GM18499 (cell line): ENCODE measurements around the gene CLRN3.
A peak's percentile ranks its signal among the peaks of the same experiment; 100 is the strongest.

ENCODE experiments used
- ATAC-seq: cut with Tn5 transposase; IDR thresholded peaks from one replicate; pipeline ENCODE4 v1.9.1; 2021; ENCODE audit warnings: moderate number of reproducible peaks; ENCODE audit not compliant: insufficient read depth, unreplicated experiment

The CLRN3 gene

DNA sequence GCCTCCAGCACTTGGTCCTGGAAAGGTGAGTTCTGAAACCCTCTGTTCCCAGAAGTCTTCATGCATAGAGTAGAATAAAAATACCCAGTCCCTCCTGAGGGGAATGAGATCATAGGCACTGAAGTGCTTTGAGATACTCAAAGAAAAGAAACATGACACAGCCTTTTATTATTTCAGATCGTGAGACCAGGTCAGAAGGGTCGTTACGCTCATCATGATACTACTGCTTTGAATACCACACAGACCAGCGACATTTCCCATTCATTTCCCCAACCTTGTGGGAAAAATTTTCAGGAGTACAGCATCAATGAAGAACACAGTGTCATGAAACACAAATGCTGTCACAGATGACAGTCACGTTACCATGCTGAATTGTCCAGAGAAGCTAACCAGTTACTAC, 15.0 kb downstream of the CLRN3 start:
- ATAC-seq = no peak

DNA sequence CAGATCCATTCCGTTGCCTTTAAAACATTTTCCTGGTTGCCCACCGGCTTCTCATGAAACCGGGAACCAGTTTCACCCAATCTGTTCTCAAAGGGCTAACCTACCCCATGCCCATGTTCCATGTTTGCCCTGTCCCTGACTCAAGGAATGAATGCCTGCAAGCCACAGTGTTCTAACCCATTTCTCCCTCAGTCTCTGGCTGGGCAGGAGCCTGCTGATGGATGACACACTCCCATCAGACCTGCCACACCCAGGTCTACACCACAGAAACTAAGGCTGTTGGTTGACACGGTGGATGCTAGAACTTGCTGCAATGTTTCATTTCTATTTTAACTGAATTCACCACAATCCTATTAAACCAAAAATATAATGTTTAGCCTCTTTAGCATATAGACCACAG, 15.6 kb downstream of the CLRN3 start:
- ATAC-seq = no peak

DNA sequence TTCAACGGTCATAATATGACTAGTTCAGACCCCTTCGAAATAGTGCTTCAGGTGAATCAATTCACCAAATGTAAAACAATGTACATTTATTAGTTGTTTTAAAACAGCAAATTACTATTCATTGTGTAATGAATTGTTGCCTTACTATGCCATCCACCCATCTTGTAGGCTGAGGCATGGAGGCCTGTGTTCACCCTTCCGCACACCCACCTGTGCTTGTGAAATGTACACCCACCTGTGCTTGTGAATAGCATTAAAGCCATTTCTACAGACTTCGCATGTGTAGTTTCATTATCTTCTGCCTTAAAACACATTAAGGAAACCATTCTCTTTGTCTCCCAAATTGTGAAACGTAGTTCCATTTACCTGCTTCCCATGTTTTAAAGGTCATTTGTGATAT, 16.8 kb downstream of the CLRN3 start:
- no peak for ATAC-seq

DNA sequence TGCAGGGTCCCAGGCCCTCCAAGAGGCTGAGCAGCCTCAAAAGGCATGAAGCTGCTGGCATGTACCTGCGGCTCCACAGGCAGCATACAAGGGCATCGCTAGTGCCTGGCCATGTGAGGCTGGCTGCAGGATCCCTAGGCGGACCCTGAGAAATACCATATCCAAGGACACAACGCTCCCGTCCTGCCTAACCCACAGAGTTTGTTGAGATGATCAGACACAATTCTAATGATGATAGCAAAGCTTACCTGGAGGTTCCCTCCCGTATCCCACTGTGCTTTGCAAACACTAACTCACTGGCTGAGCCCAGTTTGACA, 17.3 kb downstream of the CLRN3 start:
- ATAC-seq = no peak

DNA sequence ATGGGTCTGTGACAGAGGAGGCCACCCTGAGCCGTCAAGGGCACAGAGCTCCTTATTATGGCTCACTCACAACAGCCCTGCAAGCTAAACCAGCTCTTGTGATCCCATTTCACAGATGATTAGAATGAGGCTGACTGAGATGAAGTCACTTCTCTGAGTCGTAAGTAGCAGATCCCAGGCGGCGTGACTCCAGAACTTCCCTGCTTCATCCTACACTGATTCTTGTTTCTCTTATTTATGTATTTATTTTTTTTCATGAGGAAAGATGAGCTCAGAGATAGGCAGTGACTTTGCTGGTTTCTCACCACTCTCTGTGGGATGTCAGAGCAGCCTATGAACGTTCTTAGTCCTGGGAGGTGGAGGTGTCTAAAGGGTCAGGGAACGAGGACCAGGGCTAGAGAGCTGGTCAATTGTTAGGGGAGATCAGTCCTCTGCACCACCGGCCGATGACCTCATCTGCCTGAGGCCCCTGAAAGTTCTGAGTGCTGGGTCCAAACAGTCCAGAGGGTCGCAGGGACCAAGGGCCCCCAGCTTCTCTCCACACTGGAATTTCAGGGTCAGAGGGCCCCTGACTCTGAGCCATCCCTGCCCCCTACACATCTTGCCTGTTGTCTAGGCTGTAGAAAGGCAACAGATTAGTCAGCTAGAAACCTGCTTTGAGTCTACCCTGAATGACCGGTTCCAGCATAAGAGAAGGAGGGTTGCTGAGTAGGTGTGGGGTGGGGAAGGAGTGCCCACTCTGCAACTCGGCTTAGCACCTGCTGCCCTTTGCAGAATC, 17.9 kb downstream of the CLRN3 start:
- ATAC-seq = no peak

DNA sequence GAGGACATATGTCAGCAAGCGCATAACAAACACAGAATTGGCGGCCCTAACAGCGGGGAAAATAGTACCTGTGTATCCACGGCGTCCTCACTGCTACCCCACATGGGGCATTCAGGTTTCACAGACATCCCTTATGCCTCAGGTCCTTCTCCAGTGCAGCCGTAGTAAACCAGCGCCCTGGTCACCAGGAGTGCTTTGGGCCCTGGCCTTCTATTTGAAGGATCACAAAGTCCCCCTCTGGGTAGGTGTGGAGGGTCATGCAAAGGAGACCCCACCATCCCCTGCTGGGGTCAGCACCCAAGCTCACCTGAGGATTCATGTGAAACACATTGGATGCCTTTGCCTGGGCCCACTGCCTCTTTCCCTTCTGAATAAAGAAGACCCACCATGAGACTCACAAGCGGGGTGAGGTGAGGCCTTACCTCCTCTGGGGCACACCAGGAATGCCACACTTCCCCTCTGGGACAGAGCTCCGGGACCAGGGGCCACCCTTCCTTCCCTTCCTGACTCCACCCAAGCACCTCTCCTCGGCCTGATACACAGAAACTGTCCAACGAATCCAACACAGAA, 18.8 kb downstream of the CLRN3 start:
- no peak for ATAC-seq

DNA sequence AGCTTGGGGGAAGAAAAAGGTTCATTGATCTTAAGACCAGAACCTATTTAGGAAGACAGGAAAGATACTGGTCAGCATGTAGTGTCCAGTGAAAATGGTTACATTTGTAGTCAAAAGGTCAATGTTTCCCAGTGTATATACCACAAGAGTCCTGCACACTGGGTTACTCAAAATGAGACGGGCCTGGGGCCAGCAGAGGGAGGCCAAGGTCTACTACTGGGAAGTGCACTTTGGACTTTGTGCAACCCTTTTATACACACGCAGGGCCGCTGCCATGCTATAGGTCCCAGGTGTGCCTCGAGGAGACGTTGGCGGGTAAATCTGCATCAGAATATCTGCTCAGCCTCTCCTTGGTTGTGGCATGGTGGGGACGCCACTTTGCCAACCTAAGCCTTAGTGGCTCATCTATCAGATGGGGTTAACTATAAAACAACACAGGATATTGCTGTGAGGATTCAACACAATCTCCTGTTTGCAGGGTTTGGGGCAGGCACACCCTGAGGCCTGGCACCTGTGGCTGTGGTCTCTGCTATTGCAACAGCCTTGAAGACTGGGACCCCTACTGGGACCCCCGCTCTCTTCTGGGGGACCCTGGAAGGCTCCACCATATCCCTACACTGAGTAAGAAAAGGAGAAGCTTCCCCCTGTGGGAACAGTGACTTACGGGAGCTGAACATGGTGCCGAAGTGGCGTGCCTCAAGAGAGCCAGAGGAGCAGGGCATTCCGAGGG, 19.7 kb downstream of the CLRN3 start:
- no peak for ATAC-seq

DNA sequence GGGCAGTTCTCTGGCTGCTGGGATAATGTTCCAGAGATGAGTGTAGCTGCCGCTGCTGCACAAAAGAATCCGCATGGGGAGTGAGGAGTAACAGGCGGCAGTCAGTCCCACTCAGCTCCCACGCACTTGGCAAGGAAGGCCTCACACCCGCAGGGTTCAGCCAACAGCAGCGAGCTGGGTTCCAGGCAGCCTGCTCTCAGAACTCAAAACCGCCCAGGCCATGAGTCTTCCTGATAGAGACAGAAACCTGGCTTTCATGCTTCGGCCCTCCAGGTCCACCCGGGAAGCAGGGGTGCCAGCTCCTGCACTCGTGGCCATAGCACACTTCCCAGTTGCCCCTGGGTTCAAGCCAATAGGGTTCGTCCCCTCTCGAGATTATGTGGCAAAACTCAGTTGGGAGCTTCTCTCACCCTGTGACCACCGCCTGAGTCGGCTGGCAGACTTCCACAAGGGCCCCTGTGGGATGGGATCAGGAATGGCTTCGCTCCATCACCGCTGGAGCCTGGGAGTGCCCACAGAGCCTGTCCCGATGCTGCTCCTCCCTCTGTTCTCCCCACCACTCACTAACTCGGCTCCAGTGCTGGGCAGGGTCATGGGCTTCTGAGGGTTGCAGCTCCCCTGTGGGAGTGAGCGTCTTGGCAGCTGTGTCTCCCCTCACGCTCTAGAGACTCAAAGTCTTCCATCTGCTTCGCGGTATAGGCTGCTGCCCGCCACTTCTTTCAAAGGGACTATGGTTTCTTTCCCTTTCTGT, 20.6 kb downstream of the CLRN3 start:
- ATAC-seq = no peak

DNA sequence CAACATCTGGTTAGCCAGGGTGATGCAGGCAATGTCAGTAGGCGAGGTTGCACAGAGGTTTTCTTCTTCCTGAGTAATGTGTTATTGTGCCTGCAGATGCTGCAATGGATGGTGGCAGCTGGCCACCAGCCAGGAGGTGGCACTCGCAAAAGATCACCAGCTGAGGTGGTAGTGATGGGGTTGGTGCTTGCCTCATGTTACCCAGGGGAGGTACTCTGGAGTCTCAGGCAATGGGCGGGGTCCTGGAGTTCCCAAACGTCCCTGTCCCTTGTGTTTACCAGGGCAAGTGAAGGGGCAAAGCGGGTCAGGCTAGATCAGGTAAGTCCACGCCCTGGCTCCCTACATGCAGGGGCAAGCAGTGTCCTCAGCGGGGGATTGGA, 21.1 kb downstream of the CLRN3 start:
- ATAC-seq = no peak

DNA sequence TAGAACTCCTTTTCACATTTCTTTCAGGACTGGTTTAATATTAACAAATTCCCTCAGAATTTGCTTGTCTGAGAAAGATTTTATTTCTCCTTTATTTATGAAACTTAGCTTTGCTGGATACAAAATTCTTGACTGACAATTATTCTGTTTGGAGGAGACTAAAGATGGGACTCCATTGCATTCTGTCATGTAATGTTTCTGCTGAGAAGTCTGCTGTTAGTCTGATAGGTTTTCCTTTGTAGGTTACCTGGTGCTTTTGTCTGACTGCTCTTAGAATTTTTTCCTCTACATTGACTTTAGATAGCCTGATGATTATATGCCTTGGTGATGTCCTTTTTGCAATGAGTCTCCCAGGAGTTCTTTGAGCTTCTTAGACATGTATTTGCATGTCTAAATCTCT, 23.4 kb downstream of the CLRN3 start:
- ATAC-seq = no peak

DNA sequence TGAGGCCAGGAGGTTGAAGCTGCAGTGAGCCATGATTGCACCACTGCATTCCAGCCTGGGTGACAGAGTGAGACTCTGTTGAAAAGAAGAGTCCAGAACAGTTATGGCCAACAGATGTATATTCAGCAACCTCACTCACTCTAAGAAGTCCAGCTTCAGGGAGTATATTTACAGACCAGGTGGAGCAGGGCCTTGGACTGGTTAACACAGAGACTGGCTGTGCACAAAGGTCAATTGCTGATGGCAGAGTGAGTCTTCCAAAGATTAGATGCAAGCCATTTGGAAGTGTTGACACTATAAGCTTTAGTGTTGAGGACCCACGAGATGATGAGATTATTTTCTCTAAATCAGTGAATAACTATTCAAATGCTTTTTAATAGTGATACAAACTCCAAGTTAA, 24.9 kb downstream of the CLRN3 start:
- no peak for ATAC-seq

DNA sequence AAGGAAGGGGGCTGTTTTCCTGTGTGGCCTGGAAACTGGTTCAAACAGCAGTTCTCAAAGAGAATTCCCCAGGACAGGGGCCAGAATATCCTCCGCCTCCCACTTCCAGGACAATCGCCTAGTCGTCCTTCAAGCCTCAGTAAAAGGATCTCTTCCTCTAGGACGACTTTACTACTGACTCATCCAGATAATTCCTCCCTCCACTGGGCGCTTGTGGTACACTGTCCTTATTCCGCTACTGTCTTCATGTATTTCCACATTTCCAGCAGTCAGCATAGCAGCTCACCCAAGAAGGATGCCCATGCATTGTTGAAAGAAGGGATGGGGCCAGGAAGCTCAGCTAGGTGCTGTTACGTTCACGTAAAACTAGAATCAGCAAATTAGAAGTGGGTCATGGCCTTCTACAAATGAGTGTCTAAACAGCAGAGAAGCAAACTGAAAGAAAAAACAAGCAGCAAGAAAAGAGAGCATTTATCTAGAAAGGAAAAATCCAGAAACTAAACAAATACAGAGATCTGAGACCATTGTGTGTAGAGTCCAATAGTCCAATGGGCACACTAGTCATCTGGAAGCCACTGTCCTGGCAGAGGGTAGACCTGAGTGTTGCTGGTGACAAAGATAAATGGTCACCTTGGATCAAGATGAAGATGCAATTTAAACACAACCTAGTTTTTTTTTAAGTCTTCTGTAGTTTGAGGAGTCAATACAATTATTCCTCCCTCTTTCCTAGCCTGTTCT, 26.3 kb downstream of the CLRN3 start:
- ATAC-seq = no peak

DNA sequence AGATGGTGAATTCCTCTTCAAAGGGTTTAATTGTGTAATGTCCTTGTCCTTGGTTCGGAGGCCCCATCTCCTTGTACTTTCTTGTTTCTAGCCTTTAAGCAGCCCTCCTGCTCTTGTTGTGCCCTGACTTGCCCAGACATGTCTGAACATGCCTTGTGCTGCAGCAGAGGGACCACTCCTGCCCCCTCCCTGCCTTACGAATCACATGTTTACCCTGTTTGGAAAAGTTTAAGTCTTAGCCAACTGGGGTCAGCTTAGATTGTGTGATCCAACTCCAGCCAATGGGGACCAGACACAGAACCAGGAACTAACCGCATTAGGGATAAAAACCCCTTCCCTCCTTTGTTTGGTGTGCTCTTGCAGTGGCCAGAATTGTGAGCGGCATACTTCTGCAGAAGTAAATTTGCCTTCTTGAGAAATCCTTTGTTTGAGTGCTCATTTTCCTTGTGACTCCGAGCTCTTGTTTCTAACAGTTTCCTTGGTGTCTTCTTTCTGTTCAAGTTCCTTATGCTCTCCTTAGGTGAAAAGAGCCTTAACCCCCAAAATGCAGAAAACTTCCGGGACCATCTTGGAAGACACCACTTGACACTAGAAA, 29.4 kb downstream of the CLRN3 start:
- no peak for ATAC-seq

DNA sequence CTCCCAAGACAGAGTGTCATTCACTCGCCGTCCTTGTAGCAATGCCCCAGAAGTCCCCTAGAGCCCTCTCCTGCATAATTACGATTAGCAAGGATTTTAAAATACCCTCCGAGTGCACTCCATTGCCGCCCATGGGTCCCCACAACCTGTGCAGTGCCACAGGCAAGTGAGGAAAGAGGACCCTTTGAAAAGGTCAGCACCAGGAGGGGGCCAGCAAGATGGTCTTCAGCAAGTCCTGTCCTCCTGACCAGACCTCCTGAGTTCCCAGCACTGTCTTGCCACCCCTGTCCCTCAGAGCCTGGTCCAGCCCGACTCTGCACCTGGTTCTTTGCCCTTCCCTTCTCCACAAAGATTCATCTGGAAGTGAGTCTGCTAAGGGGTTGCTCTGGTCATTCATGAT, 32.1 kb downstream of the CLRN3 start:
- no peak for ATAC-seq

DNA sequence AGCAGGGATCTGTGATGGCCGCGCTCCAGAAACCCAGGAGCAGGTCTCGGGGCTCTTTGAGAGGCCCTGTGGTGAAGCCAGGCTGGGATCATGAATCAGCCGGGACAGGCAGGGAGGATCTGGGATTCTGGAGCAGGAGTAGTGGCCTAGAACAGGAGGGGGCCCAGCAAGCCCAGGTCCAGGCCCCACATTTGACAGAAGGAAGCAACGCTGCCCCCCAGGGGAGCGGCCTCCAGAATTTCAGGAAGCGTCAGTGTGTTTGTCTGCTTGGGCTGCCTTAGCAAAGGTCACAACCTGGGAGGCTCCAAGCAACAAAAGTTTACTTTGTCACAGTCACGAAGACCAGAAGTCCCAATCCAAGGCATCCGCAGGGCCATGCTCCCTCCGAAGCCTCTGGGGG, 36.8 kb downstream of the CLRN3 start:
- no peak for ATAC-seq

DNA sequence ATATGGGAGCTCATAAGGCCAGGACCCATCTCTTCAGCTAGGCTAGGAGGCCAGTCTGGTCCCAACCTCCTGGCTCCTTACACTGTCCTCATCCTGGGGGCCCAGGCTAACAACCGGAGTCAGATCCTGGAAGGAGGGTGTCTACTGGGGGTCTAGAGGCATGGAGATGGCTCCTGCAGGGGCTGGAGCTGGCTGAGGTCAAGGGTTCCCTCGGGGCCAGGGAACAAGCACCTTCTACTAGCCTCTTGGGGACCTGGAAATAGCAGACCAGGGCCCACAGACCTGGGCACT, 37.2 kb downstream of the CLRN3 start:
- ATAC-seq = no peak

DNA sequence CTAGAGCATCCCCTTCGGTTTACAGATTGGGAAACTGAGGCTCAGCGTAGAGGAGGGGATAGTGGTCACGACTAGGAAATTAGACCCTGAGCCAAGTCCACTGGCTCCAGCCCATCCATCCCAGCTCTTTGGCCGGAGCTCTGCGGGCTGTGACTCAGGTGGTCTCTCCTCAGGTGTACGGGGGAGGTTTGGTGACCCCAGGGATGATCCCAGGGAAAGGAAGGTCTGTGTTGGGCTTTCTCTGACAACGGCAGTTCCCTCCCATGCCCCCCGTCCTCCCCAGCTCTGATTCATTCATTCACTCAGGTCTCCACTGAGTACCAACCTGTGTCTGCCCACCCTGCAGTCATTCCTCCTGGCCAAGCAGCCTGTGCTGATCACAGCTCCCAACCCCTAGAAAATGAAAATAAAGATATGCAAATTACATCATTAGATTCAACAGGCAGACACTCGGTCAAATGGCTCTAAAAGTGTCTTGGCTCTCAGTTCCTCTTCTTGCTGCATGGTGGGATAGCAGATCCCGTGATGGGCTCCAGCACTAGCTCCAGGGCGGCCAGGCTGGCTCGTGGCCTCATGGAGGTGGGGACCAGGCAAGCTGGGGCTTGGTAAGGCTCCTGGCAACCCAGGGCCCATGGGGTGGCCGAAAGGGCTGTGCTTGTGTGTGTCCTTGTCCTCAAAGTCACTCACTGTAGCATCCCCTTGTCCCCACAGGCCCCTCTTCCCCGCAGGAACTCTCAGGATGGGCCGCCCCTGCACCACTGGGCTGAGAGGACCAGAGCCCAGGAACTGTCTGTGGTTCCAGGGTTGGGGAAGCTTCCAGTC, 37.8 kb downstream of the CLRN3 start:
- peak; percentile 68 for ATAC-seq

DNA sequence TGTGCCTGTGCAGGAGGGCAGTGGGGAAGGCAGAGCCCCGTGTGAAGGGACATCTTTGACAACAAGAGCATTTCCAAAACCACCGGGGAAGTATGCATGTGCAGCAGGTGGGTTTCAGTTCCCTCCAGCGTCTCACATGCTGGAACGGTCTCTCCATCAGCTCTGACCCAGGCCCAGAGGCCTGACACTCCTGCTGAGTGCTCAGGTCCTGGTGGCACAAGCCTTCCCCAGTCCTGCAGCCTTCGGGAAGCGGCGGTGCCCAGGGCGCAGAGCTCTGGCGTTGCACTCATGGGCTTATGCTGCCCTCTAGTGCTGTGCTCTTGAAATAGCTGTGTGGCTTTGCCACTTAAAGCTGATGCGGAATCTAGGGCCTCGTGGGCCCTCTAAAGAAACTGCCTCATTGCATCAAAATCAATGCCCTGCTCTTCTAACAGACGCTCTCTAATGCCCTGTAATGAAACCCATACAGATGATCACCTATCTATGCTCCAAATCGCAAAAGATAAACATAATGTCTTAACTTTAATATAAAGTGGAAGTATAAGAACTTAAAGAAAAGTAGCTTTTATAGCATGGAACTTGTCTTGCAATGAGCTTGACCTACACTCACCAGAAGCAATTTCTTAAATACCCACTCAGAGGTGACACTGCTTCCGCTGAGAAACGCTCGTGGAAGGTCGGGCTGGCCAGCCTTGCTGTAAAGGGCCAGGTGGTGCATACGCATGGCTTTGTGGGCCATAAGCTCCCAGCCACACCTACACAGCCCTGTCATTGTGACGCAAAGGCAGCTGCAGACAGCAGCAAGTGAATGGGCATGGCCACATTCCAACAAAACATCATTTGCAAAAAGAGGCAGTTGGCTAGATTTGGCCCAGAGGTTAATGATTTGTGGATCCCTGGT, 38.6 kb downstream of the CLRN3 start:
- no peak for ATAC-seq

DNA sequence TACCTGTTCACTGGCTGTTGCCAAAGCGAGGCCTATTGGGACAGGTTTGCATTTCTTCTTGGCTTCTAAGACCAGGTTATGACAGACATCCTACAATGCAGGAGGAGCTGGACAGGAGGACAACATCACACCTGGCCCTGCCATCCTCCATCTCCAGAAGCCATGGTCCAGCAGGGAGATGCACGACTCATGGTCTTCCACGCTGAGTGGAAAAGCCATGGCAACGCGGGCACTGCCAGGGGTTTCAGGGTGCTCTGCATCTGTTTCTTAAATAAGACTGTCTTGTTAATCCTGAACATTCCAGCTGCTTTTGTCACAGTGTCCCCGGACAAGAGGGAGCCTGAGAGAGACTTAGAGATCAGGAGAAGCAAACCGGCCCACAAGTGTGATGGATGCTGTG, 40.3 kb downstream of the CLRN3 start:
- no peak for ATAC-seq
